NCI-H345 treated with DMSO at 0.1 percent for 48 hours (cell line): Measurements from ENCODE around the gene ZNF320.
A peak's percentile ranks its signal among the peaks of the same experiment; 100 is the strongest.
"Not testable (repeated sequence)": the region's sequence is repeated elsewhere in the genome, so short reads cannot be mapped to it uniquely, and the experiment has no call there.

ENCODE experiments used
- DNase-seq: peaks from one replicate; lab custom pipeline; 2025; ENCODE audit not compliant: unreplicated experiment; lab: John Stamatoyannopoulos, UW

ZNF320 gene

GRCh38 chr19:52897138-52897935 is at the start of gene ZNF320:
ZNF320 (minus strand) TSS chr19:52897635; CDS start chr19:52890255, 7,380 bp downstream.
- DNase-seq = peak; percentile 83

- no peak for DNase-seq
Observed at GRCh38 chr19:52946322-52947310, 49.2 kb upstream of the ZNF320 start.

- no peak for DNase-seq
Observed at GRCh38 chr19:52945652-52946321, 48.4 kb upstream of the ZNF320 start.

- DNase-seq = not testable (repeated sequence)
Observed at GRCh38 chr19:52944703-52945493, 47.5 kb upstream of the ZNF320 start.

- no peak for DNase-seq
Observed at GRCh38 chr19:52943884-52944643, 46.6 kb upstream of the ZNF320 start.

GRCh38 chr19:52943134-52943883 is 45.9 kb upstream of the ZNF320 start:
- DNase-seq = no peak

- DNase-seq = peak; percentile 20
Observed at GRCh38 chr19:52942386-52943133, 45.1 kb upstream of the ZNF320 start.

- DNase-seq = no peak
Observed at GRCh38 chr19:52941941-52942385, 44.5 kb upstream of the ZNF320 start.

- not testable (repeated sequence) for DNase-seq
Observed at GRCh38 chr19:52941523-52941922, 44.1 kb upstream of the ZNF320 start.

- not testable (repeated sequence) for DNase-seq
Observed at GRCh38 chr19:52940905-52941304, 43.5 kb upstream of the ZNF320 start.

- no peak for DNase-seq
Observed at GRCh38 chr19:52938761-52939160, 41.3 kb upstream of the ZNF320 start.

- no peak for DNase-seq
Observed at GRCh38 chr19:52936954-52937325, 39.5 kb upstream of the ZNF320 start.

GRCh38 chr19:52936151-52936953 is 38.9 kb upstream of the ZNF320 start:
- DNase-seq = no peak

- no peak for DNase-seq
Observed at GRCh38 chr19:52935434-52935833, 38.0 kb upstream of the ZNF320 start.

GRCh38 chr19:52924641-52925040 is 27.2 kb upstream of the ZNF320 start:
- not testable (repeated sequence) for DNase-seq

- no peak for DNase-seq
Observed at GRCh38 chr19:52923778-52924593, 26.6 kb upstream of the ZNF320 start.
